ENCODE measurements around the gene LGALS7B.
A peak's percentile ranks its signal among the peaks of the same experiment; 100 is the strongest.
"Not testable (repeated sequence)": the region's sequence is repeated elsewhere in the genome, so short reads cannot be mapped to it uniquely, and the experiment has no call there.

Gene LGALS7B

DNA sequence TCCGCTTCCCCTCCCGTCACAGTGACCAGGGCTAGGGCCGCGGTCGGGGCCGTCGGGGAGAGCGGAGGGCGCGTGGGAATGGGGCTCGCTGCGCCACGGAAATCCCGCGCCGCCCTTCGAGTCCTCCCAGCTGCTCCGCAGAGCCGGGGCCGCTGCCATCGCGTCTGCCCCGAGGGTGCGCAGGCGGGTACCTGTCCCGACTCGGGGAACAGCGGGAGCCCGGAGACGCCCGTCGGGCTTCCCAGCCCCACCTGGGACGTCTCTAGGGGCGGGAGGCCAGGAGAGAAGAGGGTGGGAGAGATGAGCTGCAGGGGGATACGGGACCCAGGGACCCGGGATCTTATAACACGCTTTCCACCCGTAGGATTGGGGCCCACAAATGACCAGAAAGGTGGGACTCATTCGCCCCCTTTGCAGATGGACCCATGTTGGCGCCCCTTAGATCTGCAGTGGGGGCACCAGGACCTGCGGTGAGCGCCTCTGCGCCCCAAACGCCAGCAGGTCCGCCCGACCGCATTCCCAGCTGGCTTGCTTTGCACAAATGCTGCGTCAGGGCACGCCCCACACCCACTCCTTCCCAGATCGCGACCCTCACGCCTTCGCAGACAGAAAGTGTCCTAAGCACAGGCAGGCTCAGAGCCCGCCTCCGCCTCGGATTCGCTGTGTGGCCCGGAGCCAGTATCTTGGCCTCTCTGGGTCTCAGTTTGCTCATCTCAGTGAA is 18.6 kb upstream of the LGALS7B start:
- not testable (repeated sequence) for DNase-seq

DNA sequence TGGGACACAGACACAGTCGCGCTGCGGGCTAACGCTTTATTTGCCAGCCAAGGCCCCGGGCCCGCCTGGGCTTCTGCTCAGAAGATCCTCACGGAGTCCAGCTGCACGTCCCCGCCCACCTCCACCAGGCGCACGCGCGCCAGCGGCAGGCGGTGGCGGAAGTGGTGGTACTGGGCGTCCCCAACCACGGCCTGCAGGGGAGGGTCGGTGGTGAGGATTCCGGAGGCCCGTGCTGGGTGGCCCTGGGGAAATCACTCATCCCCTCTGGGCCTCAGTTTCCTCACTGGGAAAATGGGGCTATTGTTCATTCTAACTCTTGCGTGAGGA is 18.1 kb upstream of the LGALS7B start:
- not testable (repeated sequence) for DNase-seq

DNA sequence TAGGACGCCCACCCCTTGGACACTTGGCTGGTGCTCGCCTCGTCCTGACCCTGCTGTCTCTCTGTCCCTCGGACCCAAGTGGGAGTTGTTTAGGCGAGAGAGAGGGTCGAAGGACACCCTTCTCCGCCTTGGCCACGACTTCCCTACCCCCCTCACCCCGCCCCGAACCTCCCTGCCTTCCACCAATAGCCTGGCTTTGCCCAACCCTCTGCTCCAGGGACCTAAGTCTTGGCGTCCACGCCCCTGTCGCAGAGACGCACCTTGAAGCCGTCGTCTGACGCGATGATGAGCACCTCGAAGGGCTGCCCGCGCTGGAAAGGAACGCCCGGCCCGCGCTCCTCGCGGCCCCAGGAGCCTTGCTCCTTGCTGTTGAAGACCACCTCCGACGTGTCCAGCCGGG is 17.4 kb upstream of the LGALS7B start:
- not testable (repeated sequence) for DNase-seq

DNA sequence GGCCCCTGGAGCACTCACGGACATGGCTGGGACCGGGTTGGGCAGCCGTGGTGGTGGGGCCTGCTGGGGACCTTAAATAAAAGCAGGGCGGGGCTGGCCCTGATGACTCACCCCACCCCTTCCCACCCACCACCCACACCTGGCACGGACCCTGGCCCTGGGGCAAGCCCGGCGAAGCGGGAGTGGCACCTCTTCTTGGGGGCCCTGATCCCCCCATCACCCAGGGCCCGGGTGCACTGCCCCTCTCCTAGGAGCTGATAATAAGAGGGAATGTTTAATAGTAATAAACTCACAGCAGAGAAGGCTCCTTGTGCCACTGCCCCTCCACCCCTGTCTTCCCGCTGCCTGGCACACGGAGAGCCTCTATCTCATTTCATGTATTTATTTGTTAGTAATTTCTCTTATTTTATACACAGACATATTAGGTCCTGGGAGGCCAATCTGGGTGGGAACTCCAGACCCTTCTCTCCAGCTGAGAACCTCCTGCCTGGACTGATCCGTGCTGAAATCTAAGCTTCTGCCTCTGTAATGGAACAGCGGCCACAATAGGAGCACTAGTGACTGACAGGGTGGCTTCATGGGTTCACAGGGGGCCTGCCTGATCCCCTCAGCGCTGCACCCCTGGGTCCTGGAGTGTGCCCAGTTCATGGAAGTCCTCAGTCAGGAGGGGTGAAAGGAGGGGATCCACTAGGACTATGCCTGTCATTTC is 15.4 kb upstream of the LGALS7B start, which contains the start of gene LGALS7:
TSS of gene LGALS7 (minus strand) at position 49 of the 709 bp plus-strand sequence. CDS start at position 24, 25 bp downstream.
- peak; percentile 46 for DNase-seq

GRCh38 chr19:38774181-38774950 is 14.6 kb upstream of the LGALS7B start:
- no peak for DNase-seq

DNA sequence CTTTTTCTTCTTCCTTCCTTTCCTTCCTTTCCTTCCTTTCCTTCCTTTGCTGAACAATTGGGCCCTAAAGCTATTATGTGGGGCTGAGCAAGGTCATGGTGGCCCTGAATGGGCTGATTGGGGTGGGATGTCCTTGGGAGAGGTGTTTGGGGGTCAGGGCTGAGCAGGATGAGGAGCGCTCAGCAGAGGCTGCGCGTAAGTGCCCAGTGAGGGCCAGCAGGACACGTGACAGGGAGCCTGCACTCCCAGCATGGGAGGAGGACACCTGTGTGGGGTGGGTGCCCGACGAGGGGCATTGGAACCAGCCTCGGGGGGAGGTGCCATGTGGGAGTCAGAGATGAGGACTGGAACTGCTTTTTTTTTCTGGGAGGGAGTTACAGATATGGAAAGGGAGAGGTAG is 10.3 kb upstream of the LGALS7B start:
- no peak for DNase-seq

- no peak for DNase-seq
Measured at GRCh38 chr19:38780443-38780842, 8.6 kb upstream of the LGALS7B start.

DNA sequence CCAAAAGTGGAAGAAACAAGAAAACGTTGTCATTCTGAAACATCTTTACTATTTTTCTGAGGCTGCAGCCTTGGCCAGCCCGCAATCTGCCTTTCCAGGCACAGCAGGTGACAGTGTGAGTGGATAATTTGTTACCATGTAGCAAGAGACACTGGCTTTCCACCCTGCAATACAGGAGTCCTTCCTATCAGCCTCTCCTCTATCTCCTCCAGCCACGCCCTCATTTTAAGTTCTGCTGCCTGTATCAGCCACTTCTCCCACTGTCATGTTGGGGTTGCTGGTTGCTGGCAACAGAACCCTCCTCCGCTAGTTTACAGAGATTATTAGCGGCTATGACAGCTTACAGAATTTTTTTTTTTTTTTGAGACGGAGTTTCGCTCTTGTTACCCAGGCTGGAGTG is 7.9 kb upstream of the LGALS7B start:
- DNase-seq, result no peak

- DNase-seq, result not testable (repeated sequence)
Measured at GRCh38 chr19:38782212-38782611, 6.8 kb upstream of the LGALS7B start.

GRCh38 chr19:38784224-38784623 is 4.8 kb upstream of the LGALS7B start:
- DNase-seq, result no peak

DNA sequence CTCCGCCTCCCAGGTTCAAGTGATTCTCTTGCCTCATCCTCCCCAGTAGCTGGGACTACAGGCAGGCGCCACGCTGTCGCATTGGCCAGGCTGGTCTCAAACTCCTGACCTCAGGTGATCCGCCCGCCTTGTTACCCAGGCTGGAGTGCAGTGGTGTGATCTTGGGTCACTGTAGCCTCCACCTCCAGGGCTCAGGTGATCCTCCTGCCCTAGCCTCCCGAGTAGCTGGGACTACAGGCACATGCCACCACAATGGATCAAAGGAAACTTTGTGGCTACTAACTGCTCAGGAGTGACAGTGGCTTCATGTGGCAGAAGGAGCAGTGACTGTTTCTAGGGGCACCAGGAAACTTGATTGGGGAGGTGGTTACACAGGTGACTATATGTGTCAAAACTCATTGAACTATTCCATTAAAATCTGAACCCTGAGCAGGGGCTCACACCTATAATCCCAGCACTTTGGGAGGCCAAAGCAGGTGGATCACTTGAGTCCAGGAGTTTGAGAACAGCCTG is 3.8 kb upstream of the LGALS7B start:
- no peak for DNase-seq

GRCh38 chr19:38786061-38786460 is 2.9 kb upstream of the LGALS7B start:
- not testable (repeated sequence) for DNase-seq

DNA sequence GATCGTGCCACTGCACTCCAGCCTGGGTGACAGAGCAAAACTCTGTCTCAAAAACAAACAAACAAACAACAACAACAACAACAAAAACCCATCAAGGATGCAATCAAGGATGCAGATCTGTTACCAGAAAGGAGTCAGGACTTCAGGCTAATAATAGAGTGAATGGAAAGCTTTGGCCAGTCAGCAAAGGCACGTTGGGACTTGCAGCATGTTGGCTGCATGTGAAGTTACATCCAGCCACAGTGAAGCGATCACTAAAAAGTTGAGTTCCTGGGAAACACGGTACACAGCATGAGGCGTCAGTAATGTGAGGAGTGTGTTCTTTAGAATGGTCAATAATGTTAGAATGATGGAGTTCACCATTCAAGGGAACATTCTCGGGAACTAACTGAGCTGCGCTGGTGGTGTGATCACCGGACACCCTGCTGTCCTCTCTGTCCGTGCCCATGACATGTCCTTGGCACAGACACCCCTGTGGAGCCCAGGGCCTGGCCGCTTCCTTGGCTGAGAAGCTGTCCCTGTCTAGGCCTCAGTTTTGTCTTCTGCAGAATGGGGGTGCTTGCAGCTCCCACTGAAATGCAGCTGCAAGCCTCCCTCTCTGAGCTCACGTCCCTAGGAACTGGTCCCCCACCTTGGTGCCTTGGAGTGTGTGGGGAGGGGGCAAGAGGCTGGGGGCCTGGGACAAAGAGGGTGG is 2.3 kb upstream of the LGALS7B start:
- no peak for DNase-seq

DNA sequence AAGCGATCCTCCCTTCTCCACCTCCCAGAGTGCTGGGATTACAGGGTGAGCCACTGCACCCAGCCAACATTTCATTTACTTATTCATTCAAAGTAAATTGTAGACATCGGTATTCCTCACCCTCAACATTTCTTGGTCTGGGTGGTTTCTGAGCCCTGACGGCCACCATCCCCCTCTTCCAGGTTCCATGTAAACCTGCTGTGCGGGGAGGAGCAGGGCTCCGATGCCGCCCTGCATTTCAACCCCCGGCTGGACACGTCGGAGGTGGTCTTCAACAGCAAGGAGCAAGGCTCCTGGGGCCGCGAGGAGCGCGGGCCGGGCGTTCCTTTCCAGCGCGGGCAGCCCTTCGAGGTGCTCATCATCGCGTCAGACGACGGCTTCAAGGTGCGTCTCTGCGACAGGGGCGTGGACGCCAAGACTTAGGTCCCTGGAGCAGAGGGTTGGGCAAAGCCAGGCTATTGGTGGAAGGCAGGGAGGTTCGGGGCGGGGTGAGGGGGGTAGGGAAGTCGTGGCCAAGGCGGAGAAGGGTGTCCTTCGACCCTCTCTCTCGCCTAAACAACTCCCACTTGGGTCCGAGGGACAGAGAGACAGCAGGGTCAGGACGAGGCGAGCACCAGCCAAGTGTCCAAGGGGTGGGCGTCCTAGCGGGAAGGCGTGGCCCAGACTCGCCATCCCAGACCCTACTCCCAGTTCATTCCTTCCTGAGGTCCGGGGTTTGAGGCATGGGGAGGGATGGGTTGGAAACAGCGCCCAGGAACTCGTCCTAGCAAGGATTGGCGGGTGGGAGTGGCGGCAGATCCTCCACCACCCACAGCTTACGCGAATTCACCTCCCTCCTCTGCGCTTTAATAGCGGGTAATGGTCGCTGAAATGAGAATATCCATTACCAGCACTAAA is 1.8 kb downstream of the LGALS7B start:
- DNase-seq, result not testable (repeated sequence)

GRCh38 chr19:38791451-38792064 is 2.6 kb downstream of the LGALS7B start:
- DNase-seq, result not testable (repeated sequence)

DNA sequence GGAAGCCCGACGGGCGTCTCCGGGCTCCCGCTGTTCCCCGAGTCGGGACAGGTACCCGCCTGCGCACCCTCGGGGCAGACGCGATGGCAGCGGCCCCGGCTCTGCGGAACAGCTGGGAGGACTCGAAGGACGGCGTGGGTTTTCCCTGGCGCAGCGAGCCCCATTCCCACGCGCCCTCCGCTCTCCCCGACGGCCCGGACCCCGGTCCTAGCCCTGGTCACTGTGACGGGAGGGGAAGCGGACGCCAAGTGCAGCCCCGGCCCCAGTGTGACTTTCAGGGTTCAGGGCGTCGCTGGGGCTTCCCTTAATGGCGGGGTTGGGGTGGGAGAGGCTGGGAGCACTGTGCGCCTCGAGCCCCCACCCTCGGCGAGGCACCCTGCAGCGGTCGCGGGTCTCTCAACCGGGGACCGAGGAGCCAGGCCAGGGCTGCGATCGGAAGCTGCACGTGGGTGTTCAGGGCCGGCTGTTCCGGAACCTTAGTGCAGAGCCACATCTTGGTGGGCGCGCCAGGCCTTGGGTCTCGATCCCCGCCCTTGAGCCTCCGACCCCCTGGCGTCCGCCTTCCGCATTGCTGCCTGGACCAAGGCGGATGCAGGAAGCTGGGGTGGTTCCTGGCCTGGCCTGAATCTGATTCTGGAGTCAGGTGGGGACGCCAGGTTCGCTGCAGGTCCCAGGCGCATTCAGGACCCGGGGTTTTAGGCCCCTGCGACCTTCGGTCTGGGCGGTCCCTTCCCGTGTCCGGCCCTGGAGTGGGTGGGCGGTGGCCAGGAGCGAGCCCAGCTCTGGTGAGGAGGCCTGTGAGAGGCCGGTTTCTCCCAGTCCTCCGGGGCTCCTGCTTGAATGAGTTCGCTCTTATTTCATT is 3.5 kb downstream of the LGALS7B start:
- DNase-seq, result no peak

DNA sequence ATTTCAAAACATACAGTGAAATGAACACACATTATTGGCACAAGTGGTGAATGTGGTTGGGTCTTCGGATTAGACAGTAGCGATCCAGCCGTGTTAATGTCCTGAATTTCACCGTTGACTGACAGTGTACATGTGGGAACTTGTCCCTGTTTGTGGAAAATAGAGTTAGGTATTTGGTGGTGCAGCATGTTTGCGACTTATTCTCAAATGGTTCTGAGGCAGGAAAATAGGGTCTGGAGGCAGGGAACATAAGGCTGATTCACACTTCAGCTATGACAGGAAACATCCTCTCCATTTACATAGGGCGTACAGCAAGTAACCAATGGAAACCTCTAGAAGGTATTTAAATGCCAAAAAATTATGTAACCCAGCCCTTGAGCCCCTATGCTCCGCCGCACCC is 4.2 kb downstream of the LGALS7B start:
- DNase-seq, result peak; percentile 93

DNA sequence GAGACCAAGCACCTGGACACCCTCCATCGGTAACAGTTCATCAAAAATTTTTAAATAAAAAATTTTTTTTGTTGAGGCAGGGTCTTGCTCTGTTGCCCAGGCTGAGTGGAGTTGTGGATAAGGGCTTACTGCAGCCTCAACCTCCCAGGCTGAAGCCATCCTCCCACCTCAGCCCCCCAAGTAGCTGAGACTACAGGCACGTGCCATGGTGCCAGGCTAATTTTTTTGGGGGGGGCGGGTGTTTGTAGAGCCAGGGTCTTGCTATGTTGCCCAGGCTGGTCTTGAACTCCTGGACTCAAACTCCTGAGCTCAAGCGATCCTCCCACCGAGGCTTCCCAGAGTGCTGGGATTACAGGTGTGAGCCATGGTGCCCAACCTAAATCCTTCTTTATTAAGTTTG is 4.7 kb downstream of the LGALS7B start:
- DNase-seq, result no peak

- no peak for DNase-seq
Measured at GRCh38 chr19:38795549-38795948, 6.5 kb downstream of the LGALS7B start.

DNA sequence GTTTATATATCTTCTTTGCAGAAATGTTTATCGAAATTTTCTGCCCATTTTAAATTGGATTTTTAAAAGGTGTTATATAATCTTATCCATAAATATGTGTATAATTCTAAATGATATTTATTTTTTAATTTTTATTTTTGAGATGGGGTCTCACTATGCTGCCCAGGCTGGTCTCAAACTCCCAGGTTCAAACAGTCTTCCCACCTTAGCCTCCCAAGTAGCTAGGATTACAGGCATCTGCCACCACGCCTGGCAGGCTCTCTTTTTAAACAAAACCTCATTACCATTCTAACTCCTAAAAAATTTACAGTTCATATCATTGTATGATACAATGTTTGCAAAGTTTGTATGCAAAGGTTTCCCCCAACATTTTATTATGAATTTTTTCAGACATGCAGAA is 7.2 kb downstream of the LGALS7B start:
- no peak for DNase-seq
